ENCODE results near the gene TMEM247.

Gene TMEM247

DNA sequence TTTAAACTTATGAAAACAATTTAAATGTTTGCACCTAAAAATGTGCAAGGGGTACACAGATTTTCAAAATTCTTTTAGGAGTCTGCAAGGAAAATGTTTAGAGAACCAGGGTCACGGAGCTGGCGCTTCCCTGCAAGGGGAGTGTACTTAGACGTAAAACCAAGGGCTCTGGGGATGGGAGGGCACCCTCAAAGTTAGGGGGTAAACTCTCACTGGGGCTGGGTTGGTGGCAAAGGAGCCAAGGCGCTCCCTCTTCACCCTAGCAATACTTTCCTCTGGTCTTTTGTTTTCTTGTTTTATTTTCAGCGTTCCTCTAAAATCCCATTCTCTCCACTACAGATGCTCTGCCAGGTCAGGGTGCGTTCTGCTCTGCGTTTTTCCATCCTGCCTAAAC lies 20.0 kb downstream of the TMEM247 start:
- TF ChIP-seq POLR2AphosphoS5 (IDR thresholded peaks at IDR 0.05; ENCODE audit: low read depth, low read length) = no peak
- no peak for TF ChIP-seq TAF1 (IDR thresholded peaks at IDR 0.05; ENCODE audit: borderline replicate concordance, insufficient read depth, low read length)

- TF ChIP-seq REST (IDR thresholded peaks at IDR 0.05; ENCODE audit: insufficient read depth in 1 of 2, low read depth in 2 of 2, low read length in 2 of 2) (no peak), TAF1 (IDR thresholded peaks at IDR 0.05; ENCODE audit: borderline replicate concordance, insufficient read depth, low read length) (no peak), SIN3A (IDR thresholded peaks at IDR 0.05; ENCODE audit: borderline replicate concordance, insufficient read depth, low read length) (no peak), FOXP2 (optimal IDR thresholded peaks at IDR 0.05; ENCODE audit: borderline replicate concordance, extremely low read depth, extremely low read length, insufficient read depth) (no peak), POLR2AphosphoS5 (IDR thresholded peaks at IDR 0.05; ENCODE audit: low read depth, low read length) (no peak)
These were observed 21.4 kb downstream of the TMEM247 start for GRCh38 chr2:46500801-46501200.

GRCh38 chr2:46502291-46502885 lies 23.0 kb downstream of the TMEM247 start:
- TF ChIP-seq SIN3A (IDR thresholded peaks at IDR 0.05; ENCODE audit: borderline replicate concordance, insufficient read depth, low read length) (no peak), POLR2AphosphoS5 (IDR thresholded peaks at IDR 0.05; ENCODE audit: low read depth, low read length) (no peak), FOXP2 (optimal IDR thresholded peaks at IDR 0.05; ENCODE audit: borderline replicate concordance, extremely low read depth, extremely low read length, insufficient read depth) (no peak), TAF1 (IDR thresholded peaks at IDR 0.05; ENCODE audit: borderline replicate concordance, insufficient read depth, low read length) (no peak), REST (IDR thresholded peaks at IDR 0.05; ENCODE audit: insufficient read depth in 1 of 2, low read depth in 2 of 2, low read length in 2 of 2) (no peak)

DNA sequence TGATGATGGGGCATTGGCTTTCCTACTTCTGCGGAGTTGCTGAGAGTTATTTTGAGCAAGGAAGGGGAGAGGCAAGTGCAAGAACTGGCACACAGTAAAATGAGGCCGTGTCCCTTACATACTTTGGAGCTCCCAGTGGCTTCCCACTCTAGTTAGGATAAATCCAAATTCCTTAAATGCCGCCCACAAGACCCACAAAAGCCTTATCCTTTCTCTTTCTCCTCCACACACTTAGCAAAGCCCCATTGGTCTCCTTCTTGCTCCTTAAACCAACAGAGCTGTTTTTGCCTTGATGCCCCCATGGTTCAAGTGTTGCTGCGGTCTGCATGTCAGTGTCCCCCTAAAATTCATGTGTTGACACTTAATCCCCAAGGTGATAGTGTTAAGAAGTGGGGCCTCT lies 24.3 kb downstream of the TMEM247 start:
- TF ChIP-seq REST (IDR thresholded peaks at IDR 0.05; ENCODE audit: insufficient read depth in 1 of 2, low read depth in 2 of 2, low read length in 2 of 2) = no peak
- no peak for TF ChIP-seq TAF1 (IDR thresholded peaks at IDR 0.05; ENCODE audit: borderline replicate concordance, insufficient read depth, low read length)
- TF ChIP-seq FOXP2 (optimal IDR thresholded peaks at IDR 0.05; ENCODE audit: borderline replicate concordance, extremely low read depth, extremely low read length, insufficient read depth) = no peak
- TF ChIP-seq SIN3A (IDR thresholded peaks at IDR 0.05; ENCODE audit: borderline replicate concordance, insufficient read depth, low read length) = no peak
- no peak for TF ChIP-seq POLR2AphosphoS5 (IDR thresholded peaks at IDR 0.05; ENCODE audit: low read depth, low read length)

- TF ChIP-seq SIN3A (IDR thresholded peaks at IDR 0.05; ENCODE audit: borderline replicate concordance, insufficient read depth, low read length) (no peak), REST (IDR thresholded peaks at IDR 0.05; ENCODE audit: insufficient read depth in 1 of 2, low read depth in 2 of 2, low read length in 2 of 2) (no peak), FOXP2 (optimal IDR thresholded peaks at IDR 0.05; ENCODE audit: borderline replicate concordance, extremely low read depth, extremely low read length, insufficient read depth) (no peak), TAF1 (IDR thresholded peaks at IDR 0.05; ENCODE audit: borderline replicate concordance, insufficient read depth, low read length) (no peak), POLR2AphosphoS5 (IDR thresholded peaks at IDR 0.05; ENCODE audit: low read depth, low read length) (no peak)
These were observed 24.9 kb downstream of the TMEM247 start for GRCh38 chr2:46504221-46504620.

Measured in PFSK-1 (cell line).